ENCODE data around the gene CUL3. TPM values are rescaled to one million over a fixed set of nuclear protein-coding genes. Genes with fewer than 3 reads are reported as not detected.

Gene CUL3
- polyA plus RNA-seq, 3 donors = 12.3 to 28.7 (median 12.9) TPM

DNA sequence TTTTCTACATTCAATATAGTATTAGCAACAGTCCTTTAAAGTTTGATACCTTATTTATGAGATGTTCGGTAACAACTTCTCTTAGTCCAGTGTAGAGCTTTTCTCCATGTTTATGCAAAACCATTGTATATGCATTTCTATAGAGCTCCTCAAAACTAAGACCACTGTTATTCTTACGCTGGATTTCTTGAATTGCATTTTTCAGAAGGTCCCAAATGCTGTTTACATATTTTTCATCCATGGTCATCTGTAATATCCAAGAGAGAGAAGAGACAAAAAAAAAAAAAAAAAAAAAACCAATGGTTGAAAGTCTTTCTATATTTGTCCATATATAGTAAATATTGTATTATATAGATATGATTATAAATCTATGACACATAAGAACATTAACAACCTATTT, 27.6 kb downstream of the CUL3 start:
- no peak overlapping the region for H3K9ac ChIP-seq (ENCODE audit: insufficient read depth, low read length, poor library complexity, severe bottlenecking)
- no peak overlapping the region for H3K27ac ChIP-seq (ENCODE audit: low read depth in 1 of 2, low read length in 2 of 2)
- no peak overlapping the region for H2AFZ ChIP-seq (ENCODE audit: insufficient read depth, low read depth, low read length, poor library complexity, severe bottlenecking)
- peaks cover 0 to 7% of the 10 kb centered on the region in 2 donors for H3K4me1 ChIP-seq (ENCODE audit: control insufficient read depth in 1 of 2, insufficient read depth in 2 of 2, low read length in 2 of 2)
- no CpG with 5 or more reads among the region's 2 CpGs for WGBS (ENCODE audit: insufficient coverage)
- no peak overlapping the region for H3K27ac Mint-ChIP-seq
- no peak overlapping the region for H3K4me3 Mint-ChIP-seq
- no peaks in the 10 kb centered on the region for H3K9me3 Mint-ChIP-seq
- H3K9me3 ChIP-seq (replicated peaks in 1 of 2; ENCODE audit: control insufficient read depth in 1 of 2, insufficient read depth in 1 of 2, low read length in 2 of 2) = no peaks in the 10 kb centered on the region
- H3K27me3 Mint-ChIP-seq (ENCODE audit: low read depth in 3 of 3) = no peaks in the 10 kb centered on the region
- H3K4me1 Mint-ChIP-seq = no peaks in the 10 kb centered on the region
- H3K79me2 ChIP-seq (ENCODE audit: insufficient read depth, low read length) = peaks cover 99% of the 10 kb centered on the region
- TF ChIP-seq, protein P1, sequence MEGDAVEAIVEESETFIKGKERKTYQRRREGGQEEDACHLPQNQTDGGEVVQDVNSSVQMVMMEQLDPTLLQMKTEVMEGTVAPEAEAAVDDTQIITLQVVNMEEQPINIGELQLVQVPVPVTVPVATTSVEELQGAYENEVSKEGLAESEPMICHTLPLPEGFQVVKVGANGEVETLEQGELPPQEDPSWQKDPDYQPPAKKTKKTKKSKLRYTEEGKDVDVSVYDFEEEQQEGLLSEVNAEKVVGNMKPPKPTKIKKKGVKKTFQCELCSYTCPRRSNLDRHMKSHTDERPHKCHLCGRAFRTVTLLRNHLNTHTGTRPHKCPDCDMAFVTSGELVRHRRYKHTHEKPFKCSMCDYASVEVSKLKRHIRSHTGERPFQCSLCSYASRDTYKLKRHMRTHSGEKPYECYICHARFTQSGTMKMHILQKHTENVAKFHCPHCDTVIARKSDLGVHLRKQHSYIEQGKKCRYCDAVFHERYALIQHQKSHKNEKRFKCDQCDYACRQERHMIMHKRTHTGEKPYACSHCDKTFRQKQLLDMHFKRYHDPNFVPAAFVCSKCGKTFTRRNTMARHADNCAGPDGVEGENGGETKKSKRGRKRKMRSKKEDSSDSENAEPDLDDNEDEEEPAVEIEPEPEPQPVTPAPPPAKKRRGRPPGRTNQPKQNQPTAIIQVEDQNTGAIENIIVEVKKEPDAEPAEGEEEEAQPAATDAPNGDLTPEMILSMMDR (IDR thresholded peaks at IDR 0.05) = no peak
- peaks cover 100% of the 10 kb centered on the region for H4K20me1 ChIP-seq (ENCODE audit: insufficient read depth, low read length)
- no peak overlapping the region for H3K4me3 ChIP-seq (replicated peaks in 1 of 3; ENCODE audit: low read depth in 2 of 3, low read length in 3 of 3)
- no peak overlapping the region for H3K4me2 ChIP-seq (replicated peaks; ENCODE audit: extremely low read depth, low read length, poor library complexity, severe bottlenecking)
- H3K36me3 ChIP-seq (replicated peaks in 1 of 2; ENCODE audit: control insufficient read depth in 1 of 2, insufficient read depth in 2 of 2, low read length in 2 of 2) = peaks cover 7 to 30% of the 10 kb centered on the region in 2 donors
- intact Hi-C loops (cut with micrococcal nuclease) = no loop called here
- DNase-seq = no peak
- peaks cover 20 to 23% of the 10 kb centered on the region in 2 donors for H3K36me3 Mint-ChIP-seq
- H3K27me3 ChIP-seq (ENCODE audit: control insufficient read depth in 2 of 2, insufficient read depth in 2 of 2, low read length in 2 of 2) = no peaks in the 10 kb centered on the region

DNA sequence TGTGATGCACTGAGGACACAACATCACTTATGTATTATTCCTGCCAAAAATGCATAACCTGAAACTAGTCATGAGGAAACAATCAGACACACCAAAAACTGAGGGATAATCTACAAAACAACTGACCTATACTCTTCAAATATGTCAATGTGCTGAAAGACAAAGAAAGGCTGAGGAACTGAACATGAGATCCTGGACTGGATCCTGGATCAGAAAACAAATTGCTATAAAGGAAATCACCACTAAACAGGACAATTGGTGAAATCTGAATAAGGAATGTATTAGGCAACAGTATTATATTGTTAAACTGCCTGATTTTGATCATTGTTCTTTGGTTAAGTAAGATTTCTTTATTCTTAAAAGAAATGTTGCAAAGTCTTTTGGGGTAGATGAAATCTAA, 28.8 kb downstream of the CUL3 start:
- H3K27me3 Mint-ChIP-seq (ENCODE audit: low read depth in 3 of 3) = no peaks in the 10 kb centered on the region
- H3K36me3 ChIP-seq (replicated peaks in 1 of 2; ENCODE audit: control insufficient read depth in 1 of 2, insufficient read depth in 2 of 2, low read length in 2 of 2) = peaks cover 7 to 35% of the 10 kb centered on the region in 2 donors
- intact Hi-C loops (cut with micrococcal nuclease) = no loop called here
- no peaks in the 10 kb centered on the region for H3K4me1 ChIP-seq (ENCODE audit: control insufficient read depth in 1 of 2, insufficient read depth in 2 of 2, low read length in 2 of 2)
- H3K36me3 Mint-ChIP-seq = peaks cover 20 to 25% of the 10 kb centered on the region in 2 donors
- no peak overlapping the region for H3K4me3 Mint-ChIP-seq
- H4K20me1 ChIP-seq (ENCODE audit: insufficient read depth, low read length) = peaks cover 100% of the 10 kb centered on the region
- no peaks in the 10 kb centered on the region for H3K9me3 Mint-ChIP-seq
- peaks cover 99% of the 10 kb centered on the region for H3K79me2 ChIP-seq (ENCODE audit: insufficient read depth, low read length)
- no peaks in the 10 kb centered on the region for H3K9me3 ChIP-seq (replicated peaks in 1 of 2; ENCODE audit: control insufficient read depth in 1 of 2, insufficient read depth in 1 of 2, low read length in 2 of 2)
- H3K27me3 ChIP-seq (ENCODE audit: control insufficient read depth in 2 of 2, insufficient read depth in 2 of 2, low read length in 2 of 2) = no peaks in the 10 kb centered on the region
- TF ChIP-seq, protein P1 (IDR thresholded peaks at IDR 0.05) = no peak
- no peak overlapping the region for H3K27ac ChIP-seq (ENCODE audit: low read depth in 1 of 2, low read length in 2 of 2)
- no peak for DNase-seq
- H3K4me1 Mint-ChIP-seq = no peaks in the 10 kb centered on the region
- H3K27ac Mint-ChIP-seq = no peak overlapping the region
- H3K4me3 ChIP-seq (replicated peaks in 1 of 3; ENCODE audit: low read depth in 2 of 3, low read length in 3 of 3) = no peak overlapping the region
- no peak overlapping the region for H2AFZ ChIP-seq (ENCODE audit: insufficient read depth, low read depth, low read length, poor library complexity, severe bottlenecking)
- no peak overlapping the region for H3K9ac ChIP-seq (ENCODE audit: insufficient read depth, low read length, poor library complexity, severe bottlenecking)
- no peak overlapping the region for H3K4me2 ChIP-seq (replicated peaks; ENCODE audit: extremely low read depth, low read length, poor library complexity, severe bottlenecking)
